ENCODE measurements around the gene TRIM2. TPM values are rescaled to one million over a fixed set of nuclear protein-coding genes. Genes with fewer than 3 reads are reported as not detected.

Gene TRIM2
- total RNA-seq, 1 donor, result 5.7 TPM

- DNase-seq (ENCODE audit: low read depth in 2 of 3, low spot score in 2 of 3), result peak in 2 of 3 donors; percentile 26 to 33
Measured at GRCh38 chr4:153221783-153222706, 17.8 kb downstream of the TRIM2 start.

GRCh38 chr4:153222707-153223426 is 18.6 kb downstream of the TRIM2 start:
- DNase-seq (ENCODE audit: low read depth in 2 of 3, low spot score in 2 of 3), result peak in 2 of 3 donors; percentile 20 to 23

- DNase-seq (ENCODE audit: low read depth in 2 of 3, low spot score in 2 of 3), result peak in 1 of 3 donors; percentile 42
Measured at GRCh38 chr4:153223427-153223801, 19.2 kb downstream of the TRIM2 start.

GRCh38 chr4:153223930-153224329 is 19.7 kb downstream of the TRIM2 start:
- no peak for DNase-seq (ENCODE audit: low read depth in 2 of 3, low spot score in 2 of 3)

GRCh38 chr4:153224474-153224873 is 20.2 kb downstream of the TRIM2 start:
- no peak for DNase-seq (ENCODE audit: low read depth in 2 of 3, low spot score in 2 of 3)

- DNase-seq (ENCODE audit: low read depth in 2 of 3, low spot score in 2 of 3), result no peak
Measured at GRCh38 chr4:153227469-153228075, 23.3 kb downstream of the TRIM2 start.

GRCh38 chr4:153228512-153229140 is 24.4 kb downstream of the TRIM2 start:
- DNase-seq (ENCODE audit: low read depth in 2 of 3, low spot score in 2 of 3), result no peak

GRCh38 chr4:153229545-153229944 is 25.3 kb downstream of the TRIM2 start:
- DNase-seq (ENCODE audit: low read depth in 2 of 3, low spot score in 2 of 3), result no peak

- DNase-seq (ENCODE audit: low read depth in 2 of 3, low spot score in 2 of 3), result no peak
Measured at GRCh38 chr4:153232768-153233167, 28.5 kb downstream of the TRIM2 start.

- DNase-seq (ENCODE audit: low read depth in 2 of 3, low spot score in 2 of 3), result no peak
Measured at GRCh38 chr4:153233761-153234371, 29.6 kb downstream of the TRIM2 start.

GRCh38 chr4:153234885-153235284 is 30.6 kb downstream of the TRIM2 start:
- peak in 2 of 3 donors; percentile 38 to 89 for DNase-seq (ENCODE audit: low read depth in 2 of 3, low spot score in 2 of 3)

GRCh38 chr4:153238135-153238919 is 34.1 kb downstream of the TRIM2 start:
- no peak for DNase-seq (ENCODE audit: low read depth in 2 of 3, low spot score in 2 of 3)

- no peak for DNase-seq (ENCODE audit: low read depth in 2 of 3, low spot score in 2 of 3)
Measured at GRCh38 chr4:153239409-153239808, 35.2 kb downstream of the TRIM2 start.

- DNase-seq (ENCODE audit: low read depth in 2 of 3, low spot score in 2 of 3), result no peak
Measured at GRCh38 chr4:153241295-153241694, 37.1 kb downstream of the TRIM2 start.

GRCh38 chr4:153241970-153242838 is 38.0 kb downstream of the TRIM2 start:
- no peak for DNase-seq (ENCODE audit: low read depth in 2 of 3, low spot score in 2 of 3)

- DNase-seq (ENCODE audit: low read depth in 2 of 3, low spot score in 2 of 3), result no peak
Measured at GRCh38 chr4:153242839-153243324, 38.6 kb downstream of the TRIM2 start.

- no peak for DNase-seq (ENCODE audit: low read depth in 2 of 3, low spot score in 2 of 3)
Measured at GRCh38 chr4:153243468-153243867, 39.2 kb downstream of the TRIM2 start.

GRCh38 chr4:153244969-153245368 is 40.7 kb downstream of the TRIM2 start:
- DNase-seq (ENCODE audit: low read depth in 2 of 3, low spot score in 2 of 3), result no peak

- no peak for DNase-seq (ENCODE audit: low read depth in 2 of 3, low spot score in 2 of 3)
Measured at GRCh38 chr4:153245775-153246174, 41.5 kb downstream of the TRIM2 start.
